ENCODE results near the gene ANTKMT. TPM values are rescaled to one million over a fixed set of nuclear protein-coding genes. Genes with fewer than 3 reads are reported as not detected.

Gene ANTKMT
- total and polyA plus RNA-seq, 2 donors (not counting 3 experiments of a cell fraction or from before 2014, with no cell fraction given) = 26.1 to 27.9 TPM

- peaks cover 13% of the 10 kb centered on the region for H3K4me1 ChIP-seq (ENCODE audit: control insufficient read depth, extremely low read depth, insufficient read depth, low read length)
- H3K27me3 ChIP-seq (ENCODE audit: control insufficient read depth in 2 of 2, insufficient read depth in 2 of 2, low read length in 2 of 2) = no peaks in the 10 kb centered on the region
- intact Hi-C loops (cut with micrococcal nuclease) (loop anchor here (2.0 kb wide), 1 partner anchor 15 kb away; the partner anchor contains the start of gene METRN), dilution Hi-C loops (cut with MboI; ENCODE audit: extremely low pct_ligation_motif_present, low sequenced_read_pairs) (no loop called here)
- FAIRE-seq (no peak), DNase-seq (ENCODE audit: low read depth, low spot score) (no peak)
- ChIA-PET CTCF (interaction anchor here (1.0 to 1.9 kb wide), 2 partner anchors 10 to 58 kb away, joined by 3 to 5 read pairs; partner anchors contain the start of genes ANTKMT, CHTF18 and RPUSD1), POLR2A (no interaction called here)
- no peak for TF ChIP-seq CTCF (IDR thresholded peaks at IDR 0.05; ENCODE audit: extremely low read depth in 1 of 2, insufficient read depth in 1 of 2, low read depth in 1 of 2, low read length in 2 of 2)
- TF ChIP-seq FOS (IDR thresholded peaks at IDR 0.05; ENCODE audit: borderline replicate concordance, insufficient read depth, low read length) = no peak
- no peak for TF ChIP-seq JUN (IDR thresholded peaks at IDR 0.05; ENCODE audit: borderline replicate concordance, insufficient read depth, insufficient read length, low read depth)
- TF ChIP-seq POLR2AphosphoS5 (IDR thresholded peaks at IDR 0.05; ENCODE audit: insufficient read depth, low read depth, low read length) = no peak
- no peak for TF ChIP-seq GATA2 (IDR thresholded peaks at IDR 0.05; ENCODE audit: insufficient read depth, insufficient read length, low read depth, low read length)
- TF ChIP-seq MAX (IDR thresholded peaks at IDR 0.05; ENCODE audit: insufficient read depth, insufficient read length) = no peak
- no peak for TF ChIP-seq MYC (IDR thresholded peaks at IDR 0.05; ENCODE audit: low read depth, low read length)
- no peak overlapping the region for H2AFZ ChIP-seq (ENCODE audit: low read depth, low read length)
- peaks cover 4 to 19% of the 10 kb centered on the region in 2 experiments for H3K36me3 ChIP-seq (ENCODE audit: control insufficient read depth in 2 of 2, extremely low read depth in 1 of 2, insufficient read depth in 2 of 2, low read length in 2 of 2)
- H3K4me2 ChIP-seq (ENCODE audit: insufficient read depth, low read length) = no peak overlapping the region
- H3K27ac ChIP-seq (ENCODE audit: insufficient read depth, low read depth, low read length) = no peak overlapping the region
- BruUV-seq (replicated peaks) = no TSS peak
- no peaks in the 10 kb centered on the region for H3K79me2 ChIP-seq (ENCODE audit: control insufficient read depth, insufficient read depth, low read length)
- no peaks in the 10 kb centered on the region for H3K9me3 ChIP-seq (replicated peaks; ENCODE audit: control insufficient read depth, insufficient read depth, low read length)
- no peaks in the 10 kb centered on the region for H3K9me1 ChIP-seq (replicated peaks; ENCODE audit: control insufficient read depth, extremely low read depth, insufficient read depth, low read length)
- no peak overlapping the region for H3K4me3 ChIP-seq (replicated peaks in 1 of 3; ENCODE audit: insufficient read depth in 1 of 3, low read depth in 1 of 3, low read length in 3 of 3)
- H3K9ac ChIP-seq (replicated peaks; ENCODE audit: extremely low read depth, insufficient read depth, low read length) = no peak overlapping the region
- H4K20me1 ChIP-seq (replicated peaks; ENCODE audit: control insufficient read depth, extremely low read depth, insufficient read depth, low read length) = no peaks in the 10 kb centered on the region
Observed at GRCh38 chr16:729768-730665, 9.1 kb downstream of the ANTKMT start.

All from endothelial cell of umbilical vein (primary cell).